Cardiac fibroblast (primary cell): ENCODE data around the gene TNIP2.

Experiments
- DNase-seq, 2 donors: peaks; one replicate each; pipeline versions ENCODE4 v3.0.0 to v3.0.0-alpha.2; 2010; ENCODE audit warnings: low read depth in 2 of 2
- H3K4me3 ChIP-seq, 2 donors: replicated peaks in 1 of 2; 1 replicate in 1 of 2; 2 replicates in 1 of 2; pipeline ENCODE4 v1.5.1; 2011; ENCODE audit warnings: low read depth in 2 of 2, low read length in 2 of 2, mild to moderate bottlenecking in 2 of 2, moderate library complexity in 1 of 2
- CTCF ChIP-seq: IDR thresholded peaks from one replicate; pipeline ENCODE4 v1.5.1; 2011; ENCODE audit warnings: low read depth, mild to moderate bottlenecking, low read length, inconsistent platforms

TNIP2 gene

DNA sequence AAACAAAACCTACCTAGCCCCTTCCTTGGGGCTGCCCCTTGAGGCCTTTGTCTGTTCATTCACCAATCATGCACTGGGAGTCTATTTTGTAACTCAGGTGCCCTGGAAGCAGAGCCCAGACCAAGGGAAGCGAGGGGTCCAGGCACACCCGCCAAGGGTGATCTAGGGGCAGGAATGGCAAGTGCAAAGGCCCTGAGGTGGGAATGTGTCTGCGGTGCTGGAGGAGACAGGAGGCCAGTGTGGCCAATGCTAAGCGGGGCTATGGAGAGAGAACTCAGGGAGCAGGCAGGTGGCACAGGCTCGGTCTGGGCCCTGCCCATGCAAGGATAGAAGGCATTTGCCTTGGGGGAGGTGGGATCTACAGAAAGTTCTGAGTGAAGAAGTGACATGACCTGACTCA lies 33.2 kb upstream of the TNIP2 start:
- H3K4me3 ChIP-seq, result no peak overlapping the region
- no peak for TF ChIP-seq CTCF
- no peak for DNase-seq

- no peak for TF ChIP-seq CTCF
- no peak overlapping the region for H3K4me3 ChIP-seq
- DNase-seq, result peak in 1 of 2 donors; percentile 54
Measured at GRCh38 chr4:2788532-2789103, 32.5 kb upstream of the TNIP2 start.

GRCh38 chr4:2788101-2788500 lies 32.0 kb upstream of the TNIP2 start:
- no peak for DNase-seq
- TF ChIP-seq CTCF, result no peak
- H3K4me3 ChIP-seq, result no peak overlapping the region

DNA sequence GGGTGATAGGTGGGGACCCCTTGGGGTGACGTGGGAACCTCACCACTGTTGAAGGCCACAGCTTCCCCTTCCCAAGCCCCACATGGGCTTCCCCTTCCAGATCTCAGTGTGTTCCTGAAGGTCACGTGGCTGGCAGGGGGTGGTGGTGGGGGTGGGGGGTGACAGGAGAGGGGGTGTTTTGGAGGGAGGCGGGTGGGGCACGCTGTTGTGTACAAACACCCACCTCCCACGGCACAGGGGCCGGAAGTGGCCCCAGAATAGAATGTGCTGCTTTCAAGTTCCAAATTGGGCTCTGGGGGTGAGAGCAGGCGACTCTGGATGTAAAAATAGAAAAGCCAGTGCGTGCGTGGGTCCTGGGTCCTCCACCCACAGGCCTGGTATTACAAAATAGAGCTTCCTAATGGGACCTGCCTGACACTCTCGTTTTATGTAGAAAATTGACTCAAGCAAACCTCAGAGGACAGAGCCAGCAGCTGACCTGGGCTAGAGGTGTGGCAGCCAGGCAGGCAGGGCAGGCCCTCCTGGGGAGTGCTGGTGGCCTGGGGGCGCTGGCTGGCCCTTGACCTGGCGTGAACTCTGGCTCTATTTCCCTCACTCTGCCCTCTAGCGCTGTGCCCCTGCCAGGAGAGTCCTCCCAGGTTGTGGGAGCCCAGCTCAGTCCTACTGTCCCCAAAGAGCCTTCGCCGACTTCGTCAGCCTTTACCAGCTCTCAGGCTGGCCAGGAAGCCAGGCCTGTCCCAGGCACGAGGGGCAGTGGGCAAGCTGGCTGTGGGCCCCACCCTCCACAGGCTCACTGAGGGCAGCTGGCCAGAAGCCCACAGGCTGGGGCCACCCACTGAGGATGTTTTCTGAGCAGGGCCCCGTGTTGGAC lies 31.3 kb upstream of the TNIP2 start:
- TF ChIP-seq CTCF, result no peak
- no peak for DNase-seq
- no peak overlapping the region for H3K4me3 ChIP-seq

- H3K4me3 ChIP-seq, result no peak overlapping the region
- DNase-seq, result no peak
- TF ChIP-seq CTCF, result no peak
Measured at GRCh38 chr4:2786794-2787229, 30.7 kb upstream of the TNIP2 start.

GRCh38 chr4:2786152-2786671 lies 30.1 kb upstream of the TNIP2 start:
- no peak for DNase-seq
- no peak overlapping the region for H3K4me3 ChIP-seq
- no peak for TF ChIP-seq CTCF
